SU-DHL-6 (cell line): ENCODE measurements around the gene HELB.

Experiments used
- H2AFZ ChIP-seq: fragments of 200-600 bp; sonication (generic); 2 replicates; pipeline ENCODE4 v1.6.1; 2014; ENCODE audit warnings: low read depth, mild to moderate bottlenecking, moderate library complexity, mixed read lengths, antibody characterized with exemption, low read length; ENCODE audit not compliant: severe bottlenecking
- H3F3A ChIP-seq: fragments of 200-600 bp; shearing (Covaris generic); 2 replicates; pipeline ENCODE4 v1.6.0; 2016; ENCODE audit warnings: antibody characterized with exemption, mild to moderate bottlenecking; ENCODE audit not compliant: insufficient read depth
- H3K27ac ChIP-seq: fragments of 200-600 bp; sonication (generic); 2 replicates; pipeline ENCODE4 v1.5.1; 2016; ENCODE audit warnings: low read depth, mild to moderate bottlenecking, low read length, moderate library complexity, mixed read lengths
- H3K27me3 ChIP-seq: fragments of 200-600 bp; sonication (generic), shearing (Covaris generic); 2 replicates; pipeline ENCODE4 v1.6.0; 2014; ENCODE audit warnings: mild to moderate bottlenecking, low read length
- H3K36me3 ChIP-seq: fragments of 200-600 bp; sonication (generic); 2 replicates; pipeline ENCODE4 v1.6.1; 2014; ENCODE audit warnings: mild to moderate bottlenecking, low read length, mixed read lengths
- H3K4me2 ChIP-seq: fragments of 300-600, 200-600 bp; shearing (Covaris generic), sonication (generic); 2 replicates; pipeline ENCODE4 v1.6.0; 2014; ENCODE audit warnings: low read length, low read depth, mild to moderate bottlenecking; ENCODE audit not compliant: poor library complexity, severe bottlenecking
- H3K4me3 ChIP-seq: fragments of 200-600 bp; sonication (generic); 2 replicates; pipeline ENCODE4 v1.5.1; 2014; ENCODE audit warnings: antibody characterized with exemption, low read length, mild to moderate bottlenecking, mixed read lengths; ENCODE audit not compliant: insufficient read depth, poor library complexity, severe bottlenecking
- H3K79me2 ChIP-seq: fragments of 200-600 bp; sonication (generic); 2 replicates; pipeline ENCODE4 v1.6.1; 2014; ENCODE audit warnings: mild to moderate bottlenecking, low read length, moderate library complexity; ENCODE audit not compliant: insufficient read depth
- H3K9ac ChIP-seq: fragments of 200-600 bp; sonication (generic); 2 replicates; pipeline ENCODE4 v1.7.0; 2014; ENCODE audit warnings: mild to moderate bottlenecking, low read length
- H3K9me2 ChIP-seq: fragments of 200-600 bp; sonication (generic); replicated peaks from 2 replicates; pipeline ENCODE4 v1.6.1; 2014; ENCODE audit warnings: low read length; ENCODE audit not compliant: insufficient read depth
- H3K9me3 ChIP-seq: fragments of 200-600 bp; sonication (generic); 2 replicates; pipeline ENCODE4 v1.6.1; 2014; ENCODE audit warnings: low read length, mixed read lengths; ENCODE audit not compliant: insufficient read depth
- H4K20me1 ChIP-seq: fragments of 200-600 bp; sonication (generic); 2 replicates; pipeline ENCODE4 v1.6.1; 2014; ENCODE audit warnings: low read depth, mild to moderate bottlenecking, antibody characterized with exemption, low read length, moderate library complexity, mixed read lengths
- CTCF ChIP-seq: fragments of 200-600 bp; sonication (generic); IDR thresholded peaks from one replicate; pipeline ENCODE4 v1.5.1; 2017; ENCODE audit warnings: antibody characterized with exemption, mild to moderate bottlenecking, low read length, moderate library complexity; ENCODE audit not compliant: insufficient read depth, poor library complexity, severe bottlenecking
- EZH2phosphoT487 ChIP-seq: fragments of 200-600 bp; sonication (generic), shearing (Covaris generic); conservative IDR thresholded peaks from 2 replicates; pipeline ENCODE4 v1.6.1; 2018; ENCODE audit warnings: mild to moderate bottlenecking, antibody characterized with exemption, low read length, moderate library complexity, mixed read lengths

HELB gene

GRCh38 chr12:66288121-66288520 is 14.2 kb upstream of the HELB start:
- Histone ChIP-seq H3K9ac (no peak overlapping the region), H3K4me3 (no peak overlapping the region), H3K9me3 (no peaks in the 10 kb centered on the region), H2AFZ (no peak overlapping the region), H3K36me3 (no peaks in the 10 kb centered on the region), H3K27me3 (no peaks in the 10 kb centered on the region), H3K79me2 (no peaks in the 10 kb centered on the region), H4K20me1 (no peaks in the 10 kb centered on the region), H3K9me2 (no peaks in the 10 kb centered on the region), H3K27ac (no peak overlapping the region), H3K4me2 (no peak overlapping the region), H3F3A (no peaks in the 10 kb centered on the region)
- TF ChIP-seq EZH2phosphoT487 (no peak), CTCF (no peak)

GRCh38 chr12:66289485-66289884 is 12.8 kb upstream of the HELB start:
- Histone ChIP-seq H3K79me2 (no peaks in the 10 kb centered on the region), H3K9ac (no peak overlapping the region), H3K4me2 (no peak overlapping the region), H3K9me2 (no peaks in the 10 kb centered on the region), H3F3A (no peaks in the 10 kb centered on the region), H3K27ac (no peak overlapping the region), H2AFZ (no peak overlapping the region), H4K20me1 (no peaks in the 10 kb centered on the region), H3K27me3 (no peaks in the 10 kb centered on the region), H3K9me3 (no peaks in the 10 kb centered on the region), H3K36me3 (no peaks in the 10 kb centered on the region), H3K4me3 (no peak overlapping the region)
- TF ChIP-seq CTCF, result no peak
- no peak for TF ChIP-seq EZH2phosphoT487

GRCh38 chr12:66290716-66291200 is 11.5 kb upstream of the HELB start:
- no peak overlapping the region for H3K9ac ChIP-seq
- no peaks in the 10 kb centered on the region for H4K20me1 ChIP-seq
- no peak overlapping the region for H3K4me2 ChIP-seq
- H3K36me3 ChIP-seq, result no peaks in the 10 kb centered on the region
- no peak overlapping the region for H3K4me3 ChIP-seq
- no peak for TF ChIP-seq EZH2phosphoT487
- TF ChIP-seq CTCF, result no peak
- H3K9me3 ChIP-seq, result no peaks in the 10 kb centered on the region
- no peaks in the 10 kb centered on the region for H3K79me2 ChIP-seq
- H3K27ac ChIP-seq, result no peak overlapping the region
- no peak overlapping the region for H2AFZ ChIP-seq
- no peaks in the 10 kb centered on the region for H3K27me3 ChIP-seq
- H3F3A ChIP-seq, result no peaks in the 10 kb centered on the region
- H3K9me2 ChIP-seq, result no peaks in the 10 kb centered on the region

- no peaks in the 10 kb centered on the region for H3K36me3 ChIP-seq
- TF ChIP-seq EZH2phosphoT487 (no peak), CTCF (no peak)
- no peaks in the 10 kb centered on the region for H3F3A ChIP-seq
- no peaks in the 10 kb centered on the region for H4K20me1 ChIP-seq
- H3K4me3 ChIP-seq, result no peak overlapping the region
- H3K9ac ChIP-seq, result no peak overlapping the region
- H3K27ac ChIP-seq, result no peak overlapping the region
- no peaks in the 10 kb centered on the region for H3K27me3 ChIP-seq
- H2AFZ ChIP-seq, result no peak overlapping the region
- no peaks in the 10 kb centered on the region for H3K79me2 ChIP-seq
- no peaks in the 10 kb centered on the region for H3K9me2 ChIP-seq
- H3K4me2 ChIP-seq, result no peak overlapping the region
- H3K9me3 ChIP-seq, result no peaks in the 10 kb centered on the region
Observed at GRCh38 chr12:66296176-66296683, 6.1 kb upstream of the HELB start.
